Stimulated activated CD8-positive, alpha-beta memory T cell treated with anti-CD3 and anti-CD28 coated beads, Interleukin-2, amount 100 ng/mL, for 48 hours (primary cell): ENCODE results near the gene GAST.
"Not testable (repeated sequence)": the region's sequence is repeated elsewhere in the genome, so short reads cannot be mapped to it uniquely, and the experiment has no call there.

Experiments used
- DNase-seq, 2 donors: peaks; one replicate each; pipeline ENCODE4 v3.0.0-alpha.2; 2020; ENCODE audit warnings: low read depth in 2 of 2

The GAST gene

DNA sequence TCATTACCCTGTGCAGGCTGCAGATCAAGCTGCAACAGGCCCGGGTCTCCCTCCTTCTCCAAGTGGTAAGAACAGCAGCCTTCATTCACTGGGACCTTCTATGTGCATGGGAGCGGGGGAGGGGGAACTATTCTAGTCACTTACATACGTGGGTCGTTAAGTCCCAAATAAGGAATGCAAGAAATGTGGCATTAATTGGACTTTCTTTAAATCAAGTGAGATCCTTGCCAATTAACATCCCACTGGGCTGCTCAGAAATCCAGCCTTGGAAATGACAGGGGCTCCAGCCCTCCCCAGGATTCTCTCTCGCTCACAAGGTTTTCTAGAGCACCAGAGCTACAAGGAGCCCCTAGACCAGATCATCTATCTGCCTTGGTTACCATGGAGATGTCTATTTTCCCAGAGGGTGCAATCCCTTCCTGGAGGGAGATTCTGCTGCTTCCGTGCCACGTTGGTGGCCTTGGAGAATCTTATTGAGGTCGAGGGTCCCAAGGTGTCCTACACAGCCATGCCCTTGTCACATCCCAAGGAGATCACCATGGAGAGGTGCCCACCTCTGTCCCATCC lies 28.6 kb upstream of the GAST start:
- no peak for DNase-seq

DNA sequence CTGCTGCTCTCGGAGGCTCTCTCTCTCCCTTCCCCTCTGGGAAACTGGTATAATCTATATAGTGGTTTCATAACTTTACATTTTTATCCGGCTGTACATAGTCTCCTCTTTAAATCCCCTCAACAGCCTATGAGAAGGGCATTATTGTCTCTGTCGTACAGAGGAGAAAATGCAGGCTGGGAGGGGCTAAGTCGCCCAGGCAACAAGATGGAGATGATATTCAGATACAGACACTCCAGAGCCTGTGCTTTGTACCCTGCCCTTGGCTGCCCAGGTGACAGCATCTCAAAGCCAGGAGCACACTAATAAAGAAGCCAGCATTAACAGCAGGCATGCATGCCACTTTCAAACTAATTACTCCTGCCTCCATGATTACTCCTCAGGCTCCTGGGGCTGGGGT lies 28.1 kb upstream of the GAST start:
- DNase-seq = no peak

DNA sequence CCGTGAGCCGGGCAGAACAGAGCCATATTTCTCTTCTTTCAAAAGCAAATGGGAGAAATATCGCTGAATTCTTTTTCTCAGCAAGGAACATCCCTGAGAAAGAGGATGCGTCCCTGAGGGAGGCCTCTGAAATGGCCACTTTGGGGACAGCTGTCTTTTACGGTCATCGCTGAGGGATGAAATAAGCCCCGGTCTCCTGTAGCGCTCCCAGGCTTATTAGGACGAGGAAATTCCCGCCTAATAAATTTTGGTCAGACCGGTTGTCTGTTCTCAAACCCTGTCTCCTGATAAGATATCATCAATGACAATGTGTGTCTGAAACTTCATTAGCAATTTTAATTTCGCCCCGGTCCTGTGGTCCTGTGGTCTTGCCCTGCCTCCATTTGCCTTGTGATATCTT lies 26.4 kb upstream of the GAST start:
- not testable (repeated sequence) for DNase-seq

- no peak for DNase-seq
These were observed 25.9 kb upstream of the GAST start for GRCh38 chr17:41686281-41686680.

DNA sequence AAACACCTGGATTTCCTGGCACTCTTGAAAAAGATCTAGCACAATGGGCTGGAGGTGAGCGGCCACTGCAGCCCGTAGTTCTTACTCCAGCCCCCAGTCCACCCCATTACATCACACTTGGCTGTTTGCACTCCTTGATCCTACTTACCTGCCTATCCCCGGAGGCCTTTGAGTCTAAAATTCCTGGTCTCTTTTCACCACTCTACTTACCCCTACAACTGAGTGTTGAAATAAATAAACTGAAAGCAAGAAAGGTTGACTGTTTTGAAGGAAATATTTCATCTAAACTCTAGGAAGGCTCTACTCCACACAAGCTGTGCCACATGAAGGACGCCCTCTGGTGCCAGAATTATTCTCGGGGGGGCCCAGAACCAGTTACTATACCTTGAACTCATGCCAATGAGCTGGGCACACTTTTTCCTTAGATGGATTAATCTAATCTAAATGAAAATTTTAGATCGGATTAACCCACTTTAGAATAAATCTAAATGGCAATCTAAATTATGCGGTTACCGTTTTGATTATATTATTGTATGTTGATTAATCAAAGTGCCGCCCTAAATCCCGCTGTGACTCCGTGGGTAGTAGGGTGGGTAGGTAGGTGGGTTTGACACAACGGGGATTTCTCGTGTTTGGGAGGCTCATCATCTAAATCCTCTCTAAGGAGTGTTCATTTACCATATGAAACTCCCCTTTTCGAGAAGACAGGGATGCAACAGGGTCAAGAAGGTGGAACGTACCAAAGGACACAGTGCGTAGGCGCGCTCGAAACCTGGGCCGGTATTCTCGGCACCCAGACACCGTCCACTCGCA lies 24.1 kb upstream of the GAST start:
- DNase-seq = peak; percentile 35 to 44

GRCh38 chr17:41688641-41689496 lies 23.3 kb upstream of the GAST start, which contains the start of gene EIF1:
EIF1 (plus strand) TSS chr17:41688885; CDS start chr17:41689039, 154 bp downstream.
- DNase-seq = peak; percentile 99 to 100

GRCh38 chr17:41689497-41690299 lies 22.4 kb upstream of the GAST start:
- DNase-seq = no peak

DNA sequence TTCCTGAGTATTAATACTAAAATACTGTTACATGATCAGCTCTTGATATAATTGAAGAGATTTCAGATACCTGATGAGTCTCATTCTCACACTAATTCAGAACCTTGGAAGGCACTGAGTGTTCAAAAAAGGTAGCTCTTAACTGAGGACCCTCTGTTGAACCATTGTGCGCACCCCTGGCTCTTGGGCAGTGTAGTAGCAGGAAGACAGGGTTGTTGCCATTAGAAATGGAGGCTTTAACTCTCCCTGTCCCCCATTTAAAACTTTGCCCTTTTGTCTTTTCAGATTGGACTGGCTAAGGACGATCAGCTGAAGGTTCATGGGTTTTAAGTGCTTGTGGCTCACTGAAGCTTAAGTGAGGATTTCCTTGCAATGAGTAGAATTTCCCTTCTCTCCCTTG lies 21.6 kb upstream of the GAST start:
- no peak for DNase-seq

DNA sequence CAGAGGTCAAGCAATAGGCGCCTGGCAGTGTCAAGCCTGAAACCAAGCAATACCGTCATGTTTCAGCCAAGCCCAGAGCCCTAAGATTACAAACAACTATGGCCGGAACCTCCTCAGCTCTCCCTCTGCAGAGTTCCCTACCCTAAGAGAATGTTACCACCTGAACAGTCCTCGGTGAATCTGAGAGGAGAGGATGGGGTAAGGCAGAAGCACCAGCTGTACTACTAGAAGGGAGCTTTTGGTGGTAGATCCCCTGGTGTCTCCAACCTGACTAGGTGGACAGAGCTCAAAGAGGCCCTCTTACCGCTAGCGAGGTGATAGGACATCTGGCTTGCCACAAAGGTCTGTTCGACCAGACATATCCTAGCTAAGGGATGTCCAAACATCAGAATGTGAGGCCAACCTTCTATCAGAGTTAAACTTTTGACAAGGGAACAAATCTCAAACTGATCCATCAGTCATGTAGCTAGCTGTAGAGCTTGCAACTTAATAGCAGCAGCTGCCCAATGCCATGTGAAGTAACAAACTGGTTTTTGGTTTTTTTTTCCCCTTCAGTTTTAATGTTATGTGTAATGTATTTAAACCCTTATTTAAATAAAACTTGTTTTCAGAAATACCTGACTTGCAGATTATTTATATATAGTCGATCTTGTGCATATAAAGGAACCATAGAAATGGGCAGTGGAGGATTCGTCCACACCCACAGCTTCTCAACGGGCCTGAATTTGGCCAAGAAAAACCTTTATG lies 20.9 kb upstream of the GAST start:
- no peak for DNase-seq

- DNase-seq = no peak
These were observed 19.2 kb upstream of the GAST start for GRCh38 chr17:41692722-41693521.

GRCh38 chr17:41695134-41695661 lies 16.9 kb upstream of the GAST start:
- DNase-seq = no peak

GRCh38 chr17:41695954-41696757 lies 16.0 kb upstream of the GAST start:
- DNase-seq = peak; percentile 52 to 60

- DNase-seq = no peak
These were observed 14.8 kb upstream of the GAST start for GRCh38 chr17:41697122-41697962.

DNA sequence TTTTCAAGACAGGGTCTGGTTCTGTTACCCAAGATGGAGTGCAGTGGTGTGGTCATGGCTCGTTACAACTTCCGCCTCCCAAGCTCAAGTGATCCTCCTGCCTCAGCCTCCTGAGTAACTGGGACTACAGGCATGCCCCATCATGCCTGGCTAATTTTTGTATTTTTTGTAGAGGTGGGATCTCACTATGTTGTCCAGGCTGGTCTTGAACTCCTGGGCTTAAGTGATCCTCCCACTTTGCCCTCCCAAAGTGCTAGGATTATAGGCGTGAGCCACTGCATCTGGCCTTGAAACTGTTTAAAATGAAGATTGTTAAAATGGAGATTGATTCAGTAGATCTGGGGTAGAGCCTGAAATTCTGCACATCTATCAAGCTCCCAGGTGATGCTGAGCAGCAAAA lies 11.3 kb upstream of the GAST start:
- DNase-seq = not testable (repeated sequence)

DNA sequence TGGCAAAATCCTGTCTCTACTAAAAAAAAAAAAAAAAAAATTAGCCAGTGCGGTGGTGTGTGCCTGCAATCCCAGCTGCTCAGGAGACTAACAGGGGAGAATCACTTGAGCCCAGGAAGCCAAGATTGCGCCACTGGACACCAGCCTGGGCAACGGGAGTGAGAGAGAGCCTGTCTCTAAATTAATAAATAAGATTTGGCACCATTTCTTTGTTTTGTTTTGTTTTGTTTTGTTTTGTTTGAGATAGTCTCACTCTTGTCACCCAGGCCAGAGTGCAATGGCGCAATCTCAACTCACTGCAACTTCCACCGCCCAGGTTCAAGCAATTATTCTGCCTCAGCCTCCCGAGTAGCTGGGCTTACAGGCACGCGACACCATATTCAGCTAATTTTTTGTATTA lies 9.4 kb upstream of the GAST start:
- DNase-seq = no peak

- DNase-seq = no peak
These were observed 6.7 kb upstream of the GAST start for GRCh38 chr17:41705271-41705991.
